ENCODE results near the gene KCTD8.

- TF ChIP-seq CTCF (IDR thresholded peaks at IDR 0.05) (no peak), POLR2A (IDR thresholded peaks at IDR 0.05) (no peak)
These were observed 251.8 kb downstream of the KCTD8 start for GRCh38 chr4:44196796-44197195.

Data from adrenal gland (tissue), 5 donors.